CD4-positive, alpha-beta T cell treated with Interleukin-6 at 100 ng/mL for 8 hours (primary cell): Measurements from ENCODE around the gene GARNL3.

Experiments used
- DNase-seq: peaks from one replicate; pipeline ENCODE4 v3.0.0-alpha.2; 2020; ENCODE audit warnings: mixed read lengths, low spot score

Gene GARNL3

GRCh38 chr9:127349483-127350113 is 85.0 kb downstream of the GARNL3 start:
- DNase-seq: no peak

DNA sequence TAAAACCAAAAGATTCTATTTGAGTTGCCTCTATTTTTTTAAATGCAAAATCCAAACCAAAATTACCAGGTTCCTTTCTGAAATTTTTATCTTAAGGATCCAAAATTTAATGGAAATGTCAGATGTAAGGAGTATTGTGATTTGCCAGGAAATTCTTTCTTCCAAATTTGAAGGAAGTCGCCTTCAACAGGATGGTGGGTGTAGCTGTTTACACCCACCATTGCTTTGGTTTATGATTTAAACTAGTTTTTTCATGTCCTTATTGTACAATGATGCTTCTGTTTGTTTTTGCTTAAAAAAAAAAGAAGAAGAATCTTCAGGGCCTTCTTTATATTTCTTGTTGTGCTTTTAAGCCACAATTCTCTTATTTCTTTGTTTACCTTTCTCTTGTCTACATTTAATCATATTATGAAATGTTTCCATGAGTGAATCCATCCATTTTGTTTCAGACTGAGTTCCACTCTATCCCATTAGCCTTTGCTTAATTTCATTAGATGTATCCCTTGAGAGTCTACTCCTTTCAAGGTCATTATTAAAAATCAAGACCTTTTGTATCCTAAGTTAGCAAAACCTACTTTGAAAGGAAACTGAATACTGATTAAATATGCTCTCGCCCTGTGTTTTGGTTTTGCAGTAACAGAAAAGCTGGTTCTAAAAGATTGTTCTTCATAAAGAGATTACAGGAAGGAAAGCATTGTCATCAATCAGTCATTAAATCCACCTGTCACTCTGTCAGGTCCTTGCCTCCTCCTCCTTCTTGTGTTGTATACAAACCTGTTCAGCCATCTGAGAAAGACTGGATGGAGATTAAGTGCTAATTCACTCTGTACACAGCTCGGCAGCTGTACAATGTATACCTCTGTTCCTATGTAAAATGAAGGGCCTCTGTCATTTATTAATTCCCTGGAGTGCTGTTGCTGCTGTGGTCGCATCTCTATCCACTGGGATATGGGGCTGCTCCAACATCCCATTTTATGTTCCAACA is 86.9 kb downstream of the GARNL3 start:
- DNase-seq: no peak

DNA sequence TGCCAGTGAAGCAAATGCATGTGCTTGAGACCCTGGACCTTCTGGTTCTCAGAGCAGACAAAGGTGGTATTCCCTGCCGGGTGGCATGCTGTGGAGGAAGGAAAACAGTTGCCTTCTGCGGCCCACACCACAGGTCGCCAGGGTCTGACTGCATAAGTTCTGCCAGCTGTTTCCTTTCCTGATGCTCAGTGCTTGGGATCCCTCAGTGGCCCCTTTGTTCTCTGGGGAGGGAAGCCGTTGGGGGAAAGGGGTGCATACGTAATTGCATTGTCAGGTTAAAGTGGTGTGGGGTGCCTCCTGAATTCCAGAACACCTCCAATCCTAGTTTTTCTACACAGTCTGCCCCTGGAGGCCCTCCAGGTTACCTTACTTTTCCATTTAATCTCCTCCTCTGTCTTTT is 89.3 kb downstream of the GARNL3 start:
- DNase-seq: no peak

- no peak for DNase-seq
Measured at GRCh38 chr9:127356906-127357305, 92.3 kb downstream of the GARNL3 start.

DNA sequence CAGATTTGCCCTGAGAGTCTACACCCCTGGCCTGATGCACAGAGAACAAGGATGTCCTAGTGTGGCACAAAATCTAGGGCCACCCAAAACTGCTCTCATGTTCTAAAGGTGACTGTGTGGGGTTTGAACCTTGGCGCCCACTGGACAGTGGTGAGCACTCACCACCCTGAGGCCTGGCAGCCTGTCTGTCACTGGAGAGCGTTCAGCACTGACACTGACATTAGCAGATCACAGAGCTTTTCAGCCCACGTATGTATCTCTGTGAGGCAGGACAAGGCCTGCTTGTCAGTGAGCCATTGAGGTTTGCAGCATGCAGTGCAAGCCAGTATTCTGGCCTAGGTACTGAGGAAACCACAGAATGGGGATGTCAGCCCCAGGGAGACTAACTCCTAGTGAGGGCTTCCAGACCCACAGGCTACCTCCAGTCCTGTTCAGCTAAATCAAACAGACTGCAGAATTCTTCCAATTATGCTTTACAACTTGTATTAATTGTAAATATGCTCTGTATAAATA is 93.5 kb downstream of the GARNL3 start:
- DNase-seq: no peak

GRCh38 chr9:127358770-127359169 is 94.2 kb downstream of the GARNL3 start:
- DNase-seq: no peak

DNA sequence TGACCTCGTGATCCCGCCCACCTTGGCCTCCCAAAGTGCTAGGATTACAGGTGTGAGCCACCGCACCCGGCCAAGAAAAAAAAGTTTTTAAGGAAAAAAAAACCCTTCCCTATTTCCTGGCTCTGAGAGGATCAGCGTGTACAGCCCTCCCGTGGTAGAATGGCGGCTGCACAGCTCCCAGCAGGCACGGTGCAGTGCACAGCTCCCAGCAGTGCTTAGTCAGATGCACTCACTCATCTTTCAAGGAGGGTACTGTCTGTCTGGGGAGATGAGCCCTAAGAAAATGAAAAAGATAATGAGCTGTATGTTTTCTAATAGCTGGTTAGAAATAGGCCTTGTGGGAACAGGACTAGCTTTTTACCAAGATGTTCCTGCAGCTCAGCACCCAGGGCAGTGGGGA is 95.7 kb downstream of the GARNL3 start:
- no peak for DNase-seq

- no peak for DNase-seq
Measured at GRCh38 chr9:127360829-127361228, 96.3 kb downstream of the GARNL3 start.

- no peak for DNase-seq
Measured at GRCh38 chr9:127361561-127361960, 97.0 kb downstream of the GARNL3 start.

DNA sequence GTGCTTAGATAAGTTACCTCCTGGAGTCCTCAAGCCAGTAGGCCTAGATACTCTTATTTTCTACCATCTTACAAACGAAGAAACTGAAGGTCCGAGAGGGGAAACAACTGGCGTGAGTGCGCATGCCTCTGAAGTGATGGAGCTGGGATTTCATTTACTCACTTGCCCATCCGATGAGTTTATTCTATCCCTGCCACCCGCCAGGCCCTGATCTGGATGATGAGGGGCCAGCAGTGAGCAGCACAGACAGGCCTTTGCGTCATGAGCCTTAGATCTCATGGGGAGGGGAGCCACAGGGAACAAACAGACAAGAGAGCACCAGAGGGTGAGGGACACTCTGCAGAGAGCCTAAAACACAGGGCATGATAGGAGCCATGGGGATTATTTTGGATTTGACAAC is 98.3 kb downstream of the GARNL3 start:
- DNase-seq: no peak

DNA sequence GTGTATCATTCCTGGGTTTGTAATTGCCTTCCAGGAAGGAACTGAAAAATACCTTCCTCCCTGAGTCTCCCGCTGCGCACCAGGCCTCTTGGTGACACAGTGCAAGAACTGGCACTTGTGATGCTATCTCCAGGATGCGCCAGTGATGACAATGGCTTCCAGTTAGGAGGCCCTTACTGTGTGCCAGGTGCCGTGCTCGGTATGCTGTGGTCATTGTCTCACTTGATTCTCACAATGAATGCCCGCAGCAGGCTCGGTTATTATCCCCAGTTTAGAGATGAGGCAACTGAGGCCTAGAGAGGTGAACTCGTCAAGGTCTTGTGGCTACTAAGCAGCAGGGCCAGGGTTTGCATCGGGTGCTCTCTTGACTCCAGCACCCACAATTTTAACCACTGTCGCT is 100.9 kb downstream of the GARNL3 start:
- no peak for DNase-seq

DNA sequence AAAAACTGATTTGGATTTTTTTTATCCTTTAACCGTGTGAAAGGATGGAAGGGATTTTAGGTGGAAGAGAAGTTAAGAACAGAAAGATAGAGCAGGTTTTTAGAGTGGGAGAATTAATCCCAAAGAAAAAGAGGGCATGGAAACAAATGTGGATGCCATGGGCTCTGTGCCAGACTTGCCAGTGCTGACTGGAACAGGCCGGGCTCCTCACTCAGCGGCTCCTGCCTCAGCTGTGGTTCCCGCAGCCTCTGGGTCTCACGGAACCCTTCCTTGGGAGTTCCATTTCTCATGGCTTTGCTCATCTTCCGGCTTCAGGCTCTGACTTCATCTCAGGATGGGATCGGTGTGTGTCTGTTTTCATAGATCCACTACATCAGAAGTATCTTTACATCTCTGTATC is 102.0 kb downstream of the GARNL3 start:
- DNase-seq: no peak

DNA sequence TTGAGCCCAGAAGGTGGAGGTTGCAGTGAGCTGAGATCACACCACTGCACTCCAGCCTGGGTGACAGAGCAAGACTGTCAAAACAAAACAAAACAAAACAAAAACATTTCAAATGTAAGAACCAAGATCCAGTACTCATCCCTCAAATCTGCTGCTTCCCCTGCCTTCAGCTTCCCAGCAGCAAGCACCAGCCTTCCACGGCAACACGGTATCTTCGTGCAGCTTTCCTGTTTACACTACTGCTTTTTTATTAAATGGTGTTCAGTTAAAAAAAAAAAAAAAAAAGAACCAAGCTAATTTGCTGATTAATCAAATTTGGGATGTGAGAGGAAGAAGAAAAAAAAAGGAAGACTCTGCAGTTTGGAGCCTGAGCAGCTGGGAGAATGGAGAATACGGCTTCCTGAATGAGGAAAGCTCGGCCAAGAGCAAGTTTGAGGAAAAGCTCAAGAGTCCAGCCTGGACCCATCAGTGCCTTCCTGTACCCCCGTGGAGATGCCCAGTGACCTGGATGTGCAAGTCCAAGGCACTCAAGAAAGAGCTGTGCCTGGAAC is 104.4 kb downstream of the GARNL3 start:
- no peak for DNase-seq

DNA sequence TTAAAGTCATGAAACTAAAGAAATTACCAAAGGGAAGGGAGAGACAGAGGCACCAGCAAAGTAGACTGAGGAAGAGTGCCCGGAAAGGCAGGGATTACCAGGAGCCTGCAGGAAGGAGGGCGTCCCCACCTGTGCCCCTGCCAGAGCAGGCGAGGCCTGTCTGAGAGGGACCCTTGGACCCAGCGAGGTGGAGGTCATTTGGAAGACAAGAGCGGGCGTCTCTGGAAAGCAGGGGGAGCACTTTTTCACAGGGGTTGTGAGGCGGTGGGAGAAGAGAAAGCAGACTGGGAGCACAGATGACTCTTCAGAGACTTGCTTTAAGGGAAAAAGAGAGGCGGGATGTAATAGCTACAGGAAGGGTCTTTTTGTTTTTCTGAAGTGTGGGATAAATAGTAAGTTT is 104.9 kb downstream of the GARNL3 start:
- DNase-seq: no peak

DNA sequence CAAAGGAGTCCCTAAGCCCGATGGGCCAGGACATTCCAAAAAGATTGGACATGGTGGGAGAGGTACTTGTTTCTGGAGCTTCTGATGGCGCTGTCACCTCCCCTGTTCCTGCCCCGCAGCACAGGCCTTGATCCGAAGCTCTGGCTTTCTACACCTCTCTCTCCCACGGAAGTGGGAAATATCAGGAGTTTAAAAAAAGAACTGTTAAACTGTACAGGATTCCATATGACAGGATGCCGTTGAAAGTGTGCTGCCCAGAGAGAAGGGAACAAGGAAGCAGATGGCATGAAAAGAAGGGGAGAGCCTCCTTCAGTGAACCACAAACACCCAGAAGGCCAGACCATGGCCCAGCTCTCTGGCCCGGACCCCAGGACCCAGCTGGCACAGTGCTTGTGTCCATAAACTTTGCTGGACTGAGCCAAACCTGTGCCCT is 105.6 kb downstream of the GARNL3 start:
- no peak for DNase-seq

GRCh38 chr9:127370672-127371648 is 106.4 kb downstream of the GARNL3 start:
- no peak for DNase-seq

DNA sequence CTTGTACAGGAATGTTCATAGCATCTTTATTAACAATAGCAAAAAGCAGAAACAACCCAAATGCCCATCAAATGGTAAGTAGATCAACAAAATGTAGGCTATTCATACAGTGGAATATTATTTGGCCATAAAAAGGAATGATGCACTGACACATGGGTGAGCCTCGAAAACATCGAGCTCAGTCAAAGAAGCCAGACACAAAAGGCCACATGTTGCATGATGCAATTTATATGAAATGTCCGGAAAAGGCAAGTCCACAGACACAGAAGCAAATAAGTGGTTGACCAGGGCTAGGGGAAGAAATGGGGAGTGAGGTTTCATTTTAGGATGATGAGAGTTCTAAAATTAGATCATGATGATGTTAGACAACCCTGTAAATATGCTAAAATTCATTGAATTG is 115.9 kb downstream of the GARNL3 start:
- no peak for DNase-seq

DNA sequence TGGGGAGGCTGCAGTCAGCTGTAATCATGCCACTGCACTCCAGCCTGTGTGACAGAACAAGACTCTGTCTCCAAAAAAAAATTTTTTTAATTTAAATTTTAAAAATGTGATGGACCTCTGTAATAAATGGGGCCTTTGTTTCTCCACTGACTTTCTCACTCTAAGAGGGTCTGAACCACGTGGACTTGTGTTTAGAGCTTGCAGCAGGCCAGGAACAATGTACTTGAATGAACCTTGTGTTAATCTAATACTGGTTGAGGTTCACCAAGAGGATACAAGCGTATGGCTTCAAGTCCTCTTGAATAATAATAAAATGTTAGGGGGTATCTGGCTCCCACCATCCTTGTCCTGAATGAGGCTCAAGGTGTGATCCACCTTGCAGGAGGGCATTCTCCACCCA is 118.0 kb downstream of the GARNL3 start:
- DNase-seq: no peak

DNA sequence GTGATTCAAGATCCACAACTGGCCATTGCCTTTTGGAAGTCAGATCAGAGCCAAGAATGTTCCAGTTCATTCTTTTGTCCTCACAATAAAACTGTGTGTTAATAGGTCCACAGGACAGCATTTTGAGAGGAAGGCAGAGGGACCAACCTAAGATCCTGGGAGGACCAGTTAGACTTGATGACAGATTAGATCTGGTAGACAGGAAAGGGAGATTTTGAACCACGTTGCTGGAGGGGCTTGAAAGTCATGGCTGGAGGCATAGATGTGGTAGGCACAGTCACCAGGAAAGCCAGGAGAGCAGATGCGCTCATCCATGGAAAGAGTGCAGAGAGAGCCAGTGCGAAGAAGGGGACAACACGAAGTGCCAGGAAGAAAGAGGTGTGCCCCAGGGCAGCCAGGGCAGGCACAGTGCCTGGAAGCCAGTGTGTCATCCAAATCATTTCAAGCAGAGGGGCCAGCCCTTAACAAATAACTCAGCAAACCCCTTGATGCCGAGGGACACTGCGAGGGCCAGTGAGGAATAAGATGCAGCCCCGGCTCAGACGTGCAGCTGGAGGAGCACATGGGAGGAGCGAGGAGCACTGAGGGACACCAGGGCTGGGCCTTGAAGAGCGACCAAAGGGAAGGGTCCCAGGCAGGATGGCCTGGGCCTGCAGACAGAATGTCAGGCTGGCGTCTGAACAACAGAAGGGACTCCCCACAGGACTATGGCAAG is 119.6 kb downstream of the GARNL3 start:
- DNase-seq: no peak

DNA sequence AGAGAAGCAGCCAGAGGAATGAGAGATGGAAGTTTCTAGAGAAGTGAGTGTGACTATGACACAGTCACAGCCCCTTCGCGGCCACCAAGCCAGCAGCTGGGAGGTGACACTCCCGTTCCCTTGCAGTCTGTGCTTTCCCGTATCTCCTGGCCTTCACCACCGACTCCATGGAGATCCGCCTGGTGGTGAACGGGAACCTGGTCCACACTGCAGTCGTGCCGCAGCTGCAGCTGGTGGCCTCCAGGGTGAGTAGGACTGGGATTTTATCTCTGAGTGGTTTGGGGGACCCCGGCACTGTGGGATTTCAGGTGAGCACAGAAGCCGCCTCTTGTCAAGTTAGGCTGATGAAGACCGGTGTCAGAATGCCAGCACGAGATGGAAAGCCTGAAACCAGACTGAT is 120.3 kb downstream of the GARNL3 start:
- DNase-seq: no peak

DNA sequence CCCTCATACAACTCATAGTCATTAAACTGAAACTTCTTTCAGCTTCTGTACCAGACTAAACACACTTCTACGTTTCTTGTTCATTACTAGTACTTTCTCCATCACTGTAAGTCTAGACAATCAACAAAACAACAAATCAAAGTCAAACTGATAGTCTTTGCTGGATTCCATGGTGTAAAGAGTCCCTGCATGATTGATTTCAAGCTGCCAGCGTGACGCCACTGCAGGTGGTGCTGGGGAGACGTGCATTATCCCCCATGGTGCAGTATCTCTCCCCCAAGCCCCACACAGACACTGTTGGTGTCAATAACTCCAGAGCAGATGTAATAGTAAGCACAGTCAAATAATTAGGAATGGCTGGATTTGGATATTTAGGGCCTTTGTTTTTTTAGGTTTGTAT is 121.7 kb downstream of the GARNL3 start:
- DNase-seq: no peak
